HCT116 (cell line): ENCODE measurements around the gene SEC24C. TPM values are rescaled to one million over a fixed set of nuclear protein-coding genes. Genes with fewer than 3 reads are reported as not detected.

Experiments
- ATAC-seq: fragments of 200-7000 bp; cut with Tn5 transposase; 2 replicates; pipeline ENCODE4 v1.9.1; 2020; ENCODE audit warnings: mild to moderate bottlenecking, moderate library complexity
- BruUV-seq: library from RNA; stranded (reverse); fragments of 400-500 nt; replicated peaks from 2 replicates; lab custom pipeline; 2021; lab: Mats Ljungman, UMichigan
- CTCF ChIA-PET: fragments of 300-600 bp; sonication (Branson Sonifier 250); formaldehyde crosslinking; loops from one replicate; lab custom pipeline; 2021; ENCODE audit warnings: antibody characterized with exemption; lab: Charles Lee
- POLR2A ChIA-PET: fragments of 300-600, 350-600 bp; sonication (Branson Sonifier 250); formaldehyde crosslinking; loops from one replicate; lab custom pipeline; 2021; ENCODE audit warnings: antibody characterized with exemption; lab: Charles Lee
- RAD21 ChIA-PET, 2 experiments: fragments of 300-600 bp; sonication (Branson Sonifier 250); formaldehyde crosslinking; loops; one replicate each; lab custom pipeline; 2023; ENCODE audit warnings: low total read pairs in 2 of 2; ENCODE audit not compliant: uncharacterized antibody in 2 of 2, unreplicated experiment in 2 of 2, low non-redundant PET in 1 of 2; lab: Charles Lee
- DNase-seq: peaks from one replicate; pipeline ENCODE4 v3.0.0-alpha.2; 2010; ENCODE audit warnings: low read depth, low spot score
- H2AFZ ChIP-seq: fragments of 200-600 bp; shearing (Covaris generic), sonication (generic); 2 replicates; pipeline ENCODE4 v1.6.1; 2017; ENCODE audit warnings: low read depth, mixed run types, mixed read lengths, antibody characterized with exemption, low read length; ENCODE audit not compliant: poor library complexity, severe bottlenecking
- H3K27ac ChIP-seq: 2 replicates; pipeline ENCODE4 v1.5.1; 2012; ENCODE audit warnings: low read depth, low read length
- H3K27me3 ChIP-seq: fragments of 200-600 bp; sonication (generic); 2 replicates; pipeline ENCODE4 v1.6.1; 2016; ENCODE audit warnings: mixed run types, low read length, mixed read lengths; ENCODE audit not compliant: insufficient read depth
- H3K36me3 ChIP-seq, 2 experiments: fragments of 200-500 bp in 1 of 2; fragments of 200-600 bp in 1 of 2; sonication (Bioruptor generic) in 1 of 2; sonication (generic) in 1 of 2; 2 replicates each; pipeline versions ENCODE4 v1.5.1 to v1.6.1; 2014 to 2016; ENCODE audit warnings: low read length in 2 of 2, inconsistent platforms in 1 of 2, mixed read lengths in 1 of 2, mixed run types in 1 of 2; ENCODE audit not compliant: insufficient read depth in 2 of 2, control insufficient read depth in 1 of 2
- H3K4me1 ChIP-seq, 2 experiments: fragments of 200-600 bp in 1 of 2; sonication (generic) in 1 of 2; 2 replicates each; pipeline versions ENCODE4 v1.5.1 to v1.6.1; 2012 to 2017; ENCODE audit warnings: low read length in 2 of 2, inconsistent platforms in 1 of 2, mild to moderate bottlenecking in 1 of 2, mixed read lengths in 1 of 2, mixed run types in 1 of 2, moderate library complexity in 1 of 2; ENCODE audit not compliant: insufficient read depth in 2 of 2, control insufficient read depth in 1 of 2
- H3K4me2 ChIP-seq: fragments of 200-600 bp; sonication (generic); 2 replicates; pipeline ENCODE4 v1.6.1; 2017; ENCODE audit warnings: mixed run types, low read length, mixed read lengths
- H3K4me3 ChIP-seq, 2 experiments: fragments of 200-600 bp in 1 of 2; sonication (generic) in 1 of 2; replicated peaks in 1 of 2; 2 replicates each; pipeline ENCODE4 v1.5.1; 2011 to 2016; ENCODE audit warnings: low read length in 2 of 2, control low read depth in 1 of 2, low read depth in 1 of 2, mild to moderate bottlenecking in 1 of 2, mixed read lengths in 1 of 2, mixed run types in 1 of 2
- H3K79me2 ChIP-seq: fragments of 200-600 bp; sonication (generic); 2 replicates; pipeline ENCODE4 v1.6.1; 2017; ENCODE audit warnings: mild to moderate bottlenecking, mixed run types, low read length, moderate library complexity, mixed read lengths; ENCODE audit not compliant: insufficient read depth
- H3K9ac ChIP-seq: fragments of 200-600 bp; sonication (generic); 2 replicates; pipeline ENCODE4 v1.6.1; 2016; ENCODE audit warnings: low read length, mixed read lengths
- H3K9me2 ChIP-seq: fragments of 200-600 bp; sonication (generic), shearing (Covaris generic); 2 replicates; pipeline ENCODE4 v1.6.1; 2017; ENCODE audit warnings: mixed run types, mild to moderate bottlenecking, moderate library complexity; ENCODE audit not compliant: insufficient read depth
- H3K9me3 ChIP-seq, 2 experiments: fragments of 200-500 bp in 1 of 2; fragments of 200-600 bp in 1 of 2; sonication (Bioruptor generic) in 1 of 2; sonication (generic) in 1 of 2; 2 replicates each; pipeline ENCODE4 v1.6.1; 2014 to 2017; ENCODE audit warnings: low read length in 2 of 2, mixed read lengths in 2 of 2, inconsistent platforms in 1 of 2, low read depth in 1 of 2, mild to moderate bottlenecking in 1 of 2, mixed run types in 1 of 2, moderate library complexity in 1 of 2; ENCODE audit not compliant: control insufficient read depth in 1 of 2, insufficient read depth in 1 of 2
- H4K20me1 ChIP-seq: fragments of 200-600 bp; sonication (generic), shearing (Covaris generic); 2 replicates; pipeline ENCODE4 v1.6.1; 2017; ENCODE audit warnings: mixed run types, mild to moderate bottlenecking, moderate library complexity; ENCODE audit not compliant: insufficient read depth
- FOSL1 ChIP-seq: IDR thresholded peaks from 2 replicates; pipeline ENCODE4 v1.6.1; 2012; ENCODE audit warnings: low read depth
- POLR2A ChIP-seq: IDR thresholded peaks from 2 replicates; pipeline ENCODE4 v1.7.0; 2011; ENCODE audit warnings: borderline replicate concordance; ENCODE audit not compliant: insufficient read depth, insufficient read length; ENCODE audit errors: extremely low read depth
- RAD21 ChIP-seq: IDR thresholded peaks from 2 replicates; pipeline ENCODE4 v1.6.1; 2012; ENCODE audit warnings: low read depth, mild to moderate bottlenecking
- intact Hi-C: fragments of 100-400 bp; cut with micrococcal nuclease; formaldehyde crosslinking; loops from 2 replicates; pipeline ENCODE4 v1.10.0; 2022
- total RNA-seq: library from RNA; stranded (reverse); gene quantifications from one replicate; pipeline ENCODE4 v1.2.1, GENCODE V29; 2021; ENCODE audit not compliant: unreplicated experiment
- TF ChIP-seq, protein P1 (sequence below): IDR thresholded peaks from 2 replicates; pipeline ENCODE4 v1.6.1; 2011; ENCODE audit warnings: mild to moderate bottlenecking, low read length, moderate library complexity; ENCODE audit not compliant: insufficient replicate concordance; ENCODE audit errors: extremely low read depth
- TF ChIP-seq, protein P2 (sequence below): IDR thresholded peaks from 2 replicates; pipeline ENCODE4 v1.6.1; 2012
- TF ChIP-seq, protein P3 (sequence below), 3 experiments: fragments of 200-600 bp in 1 of 3; sonication (generic) in 1 of 3; IDR thresholded peaks in 2 of 3; conservative IDR thresholded peaks in 1 of 3; 2 replicates each; pipeline ENCODE4 v1.5.1; 2012 to 2017; ENCODE audit warnings: low read depth in 2 of 3, low read length in 2 of 3, antibody characterized with exemption in 1 of 3, borderline replicate concordance in 1 of 3, control low read depth in 1 of 3, mild to moderate bottlenecking in 1 of 3, mixed read lengths in 1 of 3, mixed run types in 1 of 3, moderate library complexity in 1 of 3; ENCODE audit not compliant: insufficient read depth in 1 of 3

Gene SEC24C
- total RNA-seq, 1 experiment from 2014 or later: 60.9 TPM

DNA sequence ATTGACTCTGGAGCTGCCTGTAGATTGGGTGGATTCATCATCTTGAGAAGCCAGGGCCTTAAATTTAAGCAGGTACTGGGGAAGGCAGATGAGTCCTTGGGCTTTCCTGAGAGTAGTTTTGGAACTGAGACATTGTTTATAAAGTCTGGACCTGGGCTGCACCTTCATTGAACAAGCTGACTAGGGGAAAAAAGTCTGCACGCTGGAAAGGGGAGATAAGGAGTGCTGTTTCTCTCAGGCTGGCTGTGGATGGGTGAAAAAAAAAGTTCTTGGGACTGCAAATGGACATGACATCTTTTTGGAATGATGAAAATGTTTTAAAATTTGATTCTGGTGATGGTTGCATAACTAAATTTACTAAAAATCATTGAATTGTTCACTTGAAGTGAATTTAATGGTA, 12.0 kb downstream of the SEC24C start:
- intact Hi-C loops: no loop called here
- ChIA-PET POLR2A (interaction anchor here (1.2 to 1.7 kb wide), 2 partner anchors 14 to 16 kb away, joined by 3 to 4 read pairs; a partner anchor contains a TSS), RAD21 (no interaction called here), CTCF (no interaction called here)
- Histone ChIP-seq H3K4me2 (peak overlapping the region; percentile 40), H3K9me2 (no peaks in the 10 kb centered on the region), H3K9ac (no peak overlapping the region), H3K4me3 (no peak overlapping the region), H3K27ac (no peak overlapping the region), H2AFZ (no peak overlapping the region), H4K20me1 (0 out of 2 replicates have a peak, but pooled peaks cover 4% of the 10 kb centered on the region), H3K27me3 (no peaks in the 10 kb centered on the region), H3K36me3 (peaks cover 24 to 27% of the 10 kb centered on the region in 2 experiments), H3K9me3 (no peaks in the 10 kb centered on the region), H3K4me1 (peaks cover 0 to 32% of the 10 kb centered on the region in 2 experiments; a peak in 3 of 4 replicates), H3K79me2 (peaks cover 13% of the 10 kb centered on the region)
- DNase-seq (no peak), ATAC-seq (no peak)
- TF ChIP-seq, protein P1, sequence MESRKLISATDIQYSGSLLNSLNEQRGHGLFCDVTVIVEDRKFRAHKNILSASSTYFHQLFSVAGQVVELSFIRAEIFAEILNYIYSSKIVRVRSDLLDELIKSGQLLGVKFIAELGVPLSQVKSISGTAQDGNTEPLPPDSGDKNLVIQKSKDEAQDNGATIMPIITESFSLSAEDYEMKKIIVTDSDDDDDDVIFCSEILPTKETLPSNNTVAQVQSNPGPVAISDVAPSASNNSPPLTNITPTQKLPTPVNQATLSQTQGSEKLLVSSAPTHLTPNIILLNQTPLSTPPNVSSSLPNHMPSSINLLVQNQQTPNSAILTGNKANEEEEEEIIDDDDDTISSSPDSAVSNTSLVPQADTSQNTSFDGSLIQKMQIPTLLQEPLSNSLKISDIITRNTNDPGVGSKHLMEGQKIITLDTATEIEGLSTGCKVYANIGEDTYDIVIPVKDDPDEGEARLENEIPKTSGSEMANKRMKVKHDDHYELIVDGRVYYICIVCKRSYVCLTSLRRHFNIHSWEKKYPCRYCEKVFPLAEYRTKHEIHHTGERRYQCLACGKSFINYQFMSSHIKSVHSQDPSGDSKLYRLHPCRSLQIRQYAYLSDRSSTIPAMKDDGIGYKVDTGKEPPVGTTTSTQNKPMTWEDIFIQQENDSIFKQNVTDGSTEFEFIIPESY: no peak
- TF ChIP-seq, protein P2, sequence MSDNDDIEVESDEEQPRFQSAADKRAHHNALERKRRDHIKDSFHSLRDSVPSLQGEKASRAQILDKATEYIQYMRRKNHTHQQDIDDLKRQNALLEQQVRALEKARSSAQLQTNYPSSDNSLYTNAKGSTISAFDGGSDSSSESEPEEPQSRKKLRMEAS: no peak
- TF ChIP-seq, protein P3, sequence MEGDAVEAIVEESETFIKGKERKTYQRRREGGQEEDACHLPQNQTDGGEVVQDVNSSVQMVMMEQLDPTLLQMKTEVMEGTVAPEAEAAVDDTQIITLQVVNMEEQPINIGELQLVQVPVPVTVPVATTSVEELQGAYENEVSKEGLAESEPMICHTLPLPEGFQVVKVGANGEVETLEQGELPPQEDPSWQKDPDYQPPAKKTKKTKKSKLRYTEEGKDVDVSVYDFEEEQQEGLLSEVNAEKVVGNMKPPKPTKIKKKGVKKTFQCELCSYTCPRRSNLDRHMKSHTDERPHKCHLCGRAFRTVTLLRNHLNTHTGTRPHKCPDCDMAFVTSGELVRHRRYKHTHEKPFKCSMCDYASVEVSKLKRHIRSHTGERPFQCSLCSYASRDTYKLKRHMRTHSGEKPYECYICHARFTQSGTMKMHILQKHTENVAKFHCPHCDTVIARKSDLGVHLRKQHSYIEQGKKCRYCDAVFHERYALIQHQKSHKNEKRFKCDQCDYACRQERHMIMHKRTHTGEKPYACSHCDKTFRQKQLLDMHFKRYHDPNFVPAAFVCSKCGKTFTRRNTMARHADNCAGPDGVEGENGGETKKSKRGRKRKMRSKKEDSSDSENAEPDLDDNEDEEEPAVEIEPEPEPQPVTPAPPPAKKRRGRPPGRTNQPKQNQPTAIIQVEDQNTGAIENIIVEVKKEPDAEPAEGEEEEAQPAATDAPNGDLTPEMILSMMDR (IDR thresholded peaks at IDR 0.05 in 2 of 3, conservative IDR thresholded peaks at IDR 0.05 in 1 of 3; ENCODE audit: borderline replicate concordance in 1 of 3, insufficient read depth in 1 of 3, low read depth in 2 of 3, low read length in 2 of 3): no peak
- TF ChIP-seq RAD21 (no peak), FOSL1 (no peak), POLR2A (no peak)
- BruUV-seq: no TSS peak
